Measurements from ENCODE around the gene KRAS.

Gene KRAS

GRCh38 chr12:25200703-25201102, 50.0 kb downstream of the KRAS start (continued):
- TF ChIP-seq ZNF565 (CRISPR knock-in tag; conservative IDR thresholded peaks at IDR 0.05; ENCODE audit: low read depth) (no peak), OSR1 (CRISPR knock-in tag; IDR thresholded peaks at IDR 0.05) (no peak), RARB (CRISPR knock-in tag; IDR thresholded peaks at IDR 0.05) (no peak)
- TF ChIP-seq, protein P1, sequence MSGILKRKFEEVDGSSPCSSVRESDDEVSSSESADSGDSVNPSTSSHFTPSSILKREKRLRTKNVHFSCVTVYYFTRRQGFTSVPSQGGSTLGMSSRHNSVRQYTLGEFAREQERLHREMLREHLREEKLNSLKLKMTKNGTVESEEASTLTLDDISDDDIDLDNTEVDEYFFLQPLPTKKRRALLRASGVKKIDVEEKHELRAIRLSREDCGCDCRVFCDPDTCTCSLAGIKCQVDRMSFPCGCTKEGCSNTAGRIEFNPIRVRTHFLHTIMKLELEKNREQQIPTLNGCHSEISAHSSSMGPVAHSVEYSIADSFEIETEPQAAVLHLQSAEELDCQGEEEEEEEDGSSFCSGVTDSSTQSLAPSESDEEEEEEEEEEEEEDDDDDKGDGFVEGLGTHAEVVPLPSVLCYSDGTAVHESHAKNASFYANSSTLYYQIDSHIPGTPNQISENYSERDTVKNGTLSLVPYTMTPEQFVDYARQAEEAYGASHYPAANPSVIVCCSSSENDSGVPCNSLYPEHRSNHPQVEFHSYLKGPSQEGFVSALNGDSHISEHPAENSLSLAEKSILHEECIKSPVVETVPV (CRISPR knock-in tag; IDR thresholded peaks at IDR 0.05) = no peak
- TF ChIP-seq, protein P2, sequence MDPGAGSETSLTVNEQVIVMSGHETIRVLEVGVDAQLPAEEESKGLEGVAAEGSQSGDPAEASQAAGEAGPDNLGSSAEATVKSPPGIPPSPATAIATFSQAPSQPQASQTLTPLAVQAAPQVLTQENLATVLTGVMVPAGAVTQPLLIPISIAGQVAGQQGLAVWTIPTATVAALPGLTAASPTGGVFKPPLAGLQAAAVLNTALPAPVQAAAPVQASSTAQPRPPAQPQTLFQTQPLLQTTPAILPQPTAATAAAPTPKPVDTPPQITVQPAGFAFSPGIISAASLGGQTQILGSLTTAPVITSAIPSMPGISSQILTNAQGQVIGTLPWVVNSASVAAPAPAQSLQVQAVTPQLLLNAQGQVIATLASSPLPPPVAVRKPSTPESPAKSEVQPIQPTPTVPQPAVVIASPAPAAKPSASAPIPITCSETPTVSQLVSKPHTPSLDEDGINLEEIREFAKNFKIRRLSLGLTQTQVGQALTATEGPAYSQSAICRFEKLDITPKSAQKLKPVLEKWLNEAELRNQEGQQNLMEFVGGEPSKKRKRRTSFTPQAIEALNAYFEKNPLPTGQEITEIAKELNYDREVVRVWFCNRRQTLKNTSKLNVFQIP (CRISPR knock-in tag; IDR thresholded peaks at IDR 0.05; ENCODE audit: borderline replicate concordance, low read depth) = no peak

GRCh38 chr12:25197608-25198007, 53.1 kb downstream of the KRAS start:
- no peak for TF ChIP-seq RARB (CRISPR knock-in tag; IDR thresholded peaks at IDR 0.05)
- TF ChIP-seq ISL1 (CRISPR knock-in tag; IDR thresholded peaks at IDR 0.05) = no peak
- no peak for TF ChIP-seq ZC3H10 (CRISPR knock-in tag; IDR thresholded peaks at IDR 0.05)
- TF ChIP-seq ARNTL (CRISPR knock-in tag; IDR thresholded peaks at IDR 0.05; ENCODE audit: borderline replicate concordance, low read depth) = no peak
- no peak for ATAC-seq

DNA sequence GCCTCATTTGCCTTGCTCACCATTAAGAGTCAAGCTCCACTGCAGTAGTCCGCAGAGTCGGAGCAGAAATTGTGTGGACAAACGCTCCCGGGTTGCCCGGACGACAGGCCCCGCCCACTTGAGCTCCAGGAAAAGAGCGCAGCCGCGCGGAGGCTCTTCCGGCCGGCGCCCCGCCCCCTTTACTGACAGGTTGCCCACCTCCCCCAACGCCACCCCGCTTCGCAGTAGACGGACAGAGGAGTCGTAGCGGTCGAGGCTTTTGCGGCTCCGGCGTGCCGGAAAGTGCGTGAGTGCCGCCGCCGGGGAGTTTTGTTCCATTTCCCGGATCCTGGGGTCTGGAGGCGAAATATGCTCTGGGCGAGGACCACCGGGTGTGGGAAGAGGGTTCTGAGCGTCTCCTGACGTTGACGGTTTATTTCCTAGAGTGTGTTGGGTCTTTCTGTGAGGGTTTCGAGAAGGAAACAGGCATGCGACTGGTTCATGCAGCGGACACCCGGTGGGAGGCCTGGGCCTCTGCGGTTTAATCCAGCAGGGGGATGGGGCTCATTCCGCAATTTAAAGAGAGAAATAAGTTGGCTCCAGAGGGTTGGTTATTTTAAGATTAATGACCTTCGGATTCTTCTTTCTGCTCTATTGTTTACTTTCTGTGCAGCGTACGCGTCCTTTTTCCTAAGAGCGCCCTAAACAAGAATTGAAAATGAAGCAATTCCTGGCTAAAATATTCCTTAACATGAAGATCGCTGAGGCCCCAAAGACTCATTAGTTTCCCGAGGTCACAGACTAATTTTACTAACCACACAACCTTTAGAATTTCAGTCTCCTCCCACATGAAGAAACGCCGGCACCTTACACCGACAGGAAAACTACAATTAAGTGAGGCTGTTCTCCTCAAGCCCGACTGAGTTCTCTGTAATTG, 55.4 kb downstream of the KRAS start, which contains the start of the genes DNAI7 and ETFRF1:
Gene DNAI7, minus strand, starts transcription at position 105 of the 916 bp plus-strand sequence. Its CDS starts 82 bp downstream, at position 23.
Gene ETFRF1, plus strand, starts transcription at position 182 of the 916 bp plus-strand sequence. CDS start 8,720 bp downstream, outside the sequence.
- peak; percentile 94 for ATAC-seq
- no peak for TF ChIP-seq GLIS3 (CRISPR knock-in tag; IDR thresholded peaks at IDR 0.05)
- no peak for TF ChIP-seq BACH2 (CRISPR knock-in tag; IDR thresholded peaks at IDR 0.05; ENCODE audit: borderline replicate concordance)
- 0 out of 2 replicates have a peak, but pooled peaks have one; percentile 34 for TF ChIP-seq TSHZ2 (CRISPR knock-in tag; IDR thresholded peaks at IDR 0.05)
- TF ChIP-seq ZFP3 (CRISPR knock-in tag; IDR thresholded peaks at IDR 0.05) = no peak
- no peak for TF ChIP-seq RARB (CRISPR knock-in tag; IDR thresholded peaks at IDR 0.05)
- no peak for TF ChIP-seq ZC3H10 (CRISPR knock-in tag; IDR thresholded peaks at IDR 0.05)
- TF ChIP-seq CSDC2 (CRISPR knock-in tag; IDR thresholded peaks at IDR 0.05) = no peak

GRCh38 chr12:25194722-25195055, 56.0 kb downstream of the KRAS start:
- TF ChIP-seq, protein P2 (CRISPR knock-in tag; IDR thresholded peaks at IDR 0.05; ENCODE audit: borderline replicate concordance, low read depth) = no peak
- no peak for TF ChIP-seq ZNF70 (CRISPR knock-in tag; IDR thresholded peaks at IDR 0.05)
- no peak for TF ChIP-seq PPARA (CRISPR knock-in tag; IDR thresholded peaks at IDR 0.05; ENCODE audit: borderline replicate concordance)
- no peak for TF ChIP-seq ESRRG (CRISPR knock-in tag; IDR thresholded peaks at IDR 0.05)
- no peak for TF ChIP-seq ZFP3 (CRISPR knock-in tag; IDR thresholded peaks at IDR 0.05)
- TF ChIP-seq CSDC2 (CRISPR knock-in tag; IDR thresholded peaks at IDR 0.05) = no peak
- TF ChIP-seq BACH2 (CRISPR knock-in tag; IDR thresholded peaks at IDR 0.05; ENCODE audit: borderline replicate concordance) = no peak
- no peak for TF ChIP-seq GLIS3 (CRISPR knock-in tag; IDR thresholded peaks at IDR 0.05)
- no peak for TF ChIP-seq ZFP30 (CRISPR knock-in tag; IDR thresholded peaks at IDR 0.05)
- no peak for TF ChIP-seq ZNF8 (CRISPR knock-in tag; IDR thresholded peaks at IDR 0.05)
- no peak for TF ChIP-seq SNAI2 (CRISPR knock-in tag; IDR thresholded peaks at IDR 0.05)
- TF ChIP-seq ISL1 (CRISPR knock-in tag; IDR thresholded peaks at IDR 0.05) = no peak
- TF ChIP-seq RARB (CRISPR knock-in tag; IDR thresholded peaks at IDR 0.05) = no peak
- ATAC-seq = no peak; the same call in 2 of the 3 replicates

Data from SK-N-SH treated with all-trans-retinoic acid at 6 μM for 48 hours (cell line).